ENCODE data around the gene TMEM86A. TPM values are rescaled to one million over a fixed set of nuclear protein-coding genes. Genes with fewer than 3 reads are reported as not detected.

The TMEM86A gene
- total and polyA plus RNA-seq, 2 of the 4 experiments (the other 2 are of a cell fraction) = 0.31 to 0.36 TPM

- Histone ChIP-seq H2BK120ac (ENCODE audit: low read depth, low read length) (no peak overlapping the region), H3K14ac (replicated peaks; ENCODE audit: low read depth, low read length) (no peak overlapping the region), H3K36me3 (ENCODE audit: control insufficient read depth, insufficient read depth, low read length) (no peaks in the 10 kb centered on the region), H3K9me3 (ENCODE audit: control insufficient read depth, insufficient read depth, low read length) (no peaks in the 10 kb centered on the region), H2BK20ac (ENCODE audit: low read depth, low read length) (no peak overlapping the region), H3K4ac (ENCODE audit: low read depth, low read length) (no peak overlapping the region), H4K91ac (ENCODE audit: insufficient read depth, low read depth, low read length) (no peak overlapping the region), H4K5ac (ENCODE audit: low read depth, low read length) (no peak overlapping the region), H2AK5ac (ENCODE audit: low read depth, low read length) (no peak overlapping the region), H4K20me1 (ENCODE audit: insufficient read depth, low read length) (no peaks in the 10 kb centered on the region), H2AFZ (replicated peaks; ENCODE audit: low read length, poor library complexity) (no peak overlapping the region), H3K27ac (ENCODE audit: insufficient read depth, low read length) (no peak overlapping the region), H3K9ac (ENCODE audit: low read depth, low read length) (no peak overlapping the region), H3K56ac (ENCODE audit: extremely low read depth, insufficient read depth, low read length) (no peak overlapping the region), H4K8ac (ENCODE audit: low read depth in 2 of 2, low read length in 2 of 2) (no peak overlapping the region), H2BK5ac (ENCODE audit: low read depth, low read length, poor library complexity, severe bottlenecking) (no peak overlapping the region), H2BK15ac (ENCODE audit: low read depth, low read length) (no peak overlapping the region), H3K9me1 (ENCODE audit: insufficient read depth, low read length) (peaks cover 6% of the 10 kb centered on the region; the same call in 1 of the 2 replicates), H3K4me2 (ENCODE audit: low read depth, low read length) (no peak overlapping the region), H3K4me1 (ENCODE audit: control insufficient read depth, insufficient read depth, low read length) (peaks cover 5% of the 10 kb centered on the region), H3K23ac (ENCODE audit: low read depth, low read length) (no peak overlapping the region), H3K18ac (ENCODE audit: low read depth, low read length) (no peak overlapping the region), H3K79me1 (ENCODE audit: low read depth in 1 of 2, low read length in 2 of 2) (no peaks in the 10 kb centered on the region), H3K27me3 (ENCODE audit: control insufficient read depth, insufficient read depth, low read length) (peaks cover 4% of the 10 kb centered on the region; the same call in 1 of the 2 replicates), H2AK9ac (replicated peaks; ENCODE audit: low read depth, low read length, poor library complexity) (no peak overlapping the region), H3K4me3 (ENCODE audit: insufficient read depth, low read depth, low read length) (no peak overlapping the region)
- no CpG with 5 or more reads among the region's 3 CpGs for WGBS, 2 experiments (ENCODE audit: extremely low coverage in 2 of 2, insufficient read length in 1 of 2)
- dilution Hi-C loops (cut with HindIII; ENCODE audit: low sequenced_read_pairs, unreplicated experiment) (no loop called here), in situ Hi-C loops (cut with MboI; ENCODE audit: low sequenced_read_pairs) (no loop called here), intact Hi-C loops (cut with micrococcal nuclease) (no loop called here)
- BruUV-seq (replicated peaks) = no TSS peak
- TF ChIP-seq ELK1 (IDR thresholded peaks at IDR 0.05; ENCODE audit: borderline replicate concordance, low read depth, low read length) (no peak), RCOR1 (IDR thresholded peaks at IDR 0.05; ENCODE audit: insufficient replicate concordance, low read length) (no peak), SMC3 (IDR thresholded peaks at IDR 0.05; ENCODE audit: low read depth, low read length) (no peak), MAFK (IDR thresholded peaks at IDR 0.05; ENCODE audit: low read depth, low read length) (no peak), NFE2L2 (IDR thresholded peaks at IDR 0.05; ENCODE audit: low read depth, low read length) (no peak), RFX5 (IDR thresholded peaks at IDR 0.05; ENCODE audit: low read depth, low read length) (no peak), MXI1 (IDR thresholded peaks at IDR 0.05; ENCODE audit: borderline replicate concordance, low read depth, low read length) (no peak)
- ATAC-seq (ENCODE audit: low read depth) (no peak), DNase-seq (no peak)
- ChIA-PET POLR2A (ENCODE audit: unreplicated experiment) (no interaction called here), CTCF (no interaction called here)
Observed at GRCh38 chr11:18752502-18752901, 53.9 kb downstream of the TMEM86A start.

Data from IMR-90 (cell line).